ENCODE results near the gene EXD3.

EXD3 gene

GRCh38 chr9:137429546-137429890 is 6.6 kb upstream of the EXD3 start:
- no peak for TF ChIP-seq CTCF (IDR thresholded peaks at IDR 0.05; ENCODE audit: borderline replicate concordance, control extremely low read depth, extremely low read depth, insufficient read depth, missing control alignments)
- in situ Hi-C loops (cut with MboI; ENCODE audit: low sequenced_read_pairs, unreplicated experiment), result no loop called here
- no peak for DNase-seq (ENCODE audit: low spot score)

GRCh38 chr9:137428841-137429545 is 6.0 kb upstream of the EXD3 start:
- in situ Hi-C loops (cut with MboI; ENCODE audit: low sequenced_read_pairs, unreplicated experiment), result no loop called here
- no peak for DNase-seq (ENCODE audit: low spot score)
- no peak for TF ChIP-seq CTCF (IDR thresholded peaks at IDR 0.05; ENCODE audit: borderline replicate concordance, control extremely low read depth, extremely low read depth, insufficient read depth, missing control alignments)

GRCh38 chr9:137428311-137428630 is 5.3 kb upstream of the EXD3 start:
- DNase-seq (ENCODE audit: low spot score), result no peak
- TF ChIP-seq CTCF (IDR thresholded peaks at IDR 0.05; ENCODE audit: borderline replicate concordance, control extremely low read depth, extremely low read depth, insufficient read depth, missing control alignments), result no peak
- in situ Hi-C loops (cut with MboI; ENCODE audit: low sequenced_read_pairs, unreplicated experiment), result no loop called here

GRCh38 chr9:137427454-137428310 is 4.7 kb upstream of the EXD3 start:
- in situ Hi-C loops (cut with MboI; ENCODE audit: low sequenced_read_pairs, unreplicated experiment), result no loop called here
- no peak for DNase-seq (ENCODE audit: low spot score)
- no peak for TF ChIP-seq CTCF (IDR thresholded peaks at IDR 0.05; ENCODE audit: borderline replicate concordance, control extremely low read depth, extremely low read depth, insufficient read depth, missing control alignments)

GRCh38 chr9:137426018-137426681 is 3.2 kb upstream of the EXD3 start:
- TF ChIP-seq CTCF (IDR thresholded peaks at IDR 0.05; ENCODE audit: borderline replicate concordance, control extremely low read depth, extremely low read depth, insufficient read depth, missing control alignments), result no peak
- no peak for DNase-seq (ENCODE audit: low spot score)
- in situ Hi-C loops (cut with MboI; ENCODE audit: low sequenced_read_pairs, unreplicated experiment), result no loop called here

GRCh38 chr9:137423514-137424291 is 741 bp upstream of the EXD3 start:
- no peak for TF ChIP-seq CTCF (IDR thresholded peaks at IDR 0.05; ENCODE audit: borderline replicate concordance, control extremely low read depth, extremely low read depth, insufficient read depth, missing control alignments)
- no peak for DNase-seq (ENCODE audit: low spot score)
- in situ Hi-C loops (cut with MboI; ENCODE audit: low sequenced_read_pairs, unreplicated experiment), result no loop called here
